Measurements from ENCODE around the gene COPS9. TPM values are rescaled to one million over a fixed set of nuclear protein-coding genes. Genes with fewer than 3 reads are reported as not detected.

The COPS9 gene
- total RNA-seq, 1 donor, result 70.2 TPM

GRCh38 chr2:240183006-240183874 lies 47.1 kb upstream of the COPS9 start:
- no peak overlapping the region for H3K27ac ChIP-seq (ENCODE audit: low read depth, low read length)
- no peaks in the 10 kb centered on the region for H3K9me3 ChIP-seq (ENCODE audit: low read depth, low read length)
- no peak for TF ChIP-seq CTCF (IDR thresholded peaks at IDR 0.05; ENCODE audit: extremely low read depth, low read depth, low read length)
- no peak overlapping the region for H3K4me2 ChIP-seq (ENCODE audit: insufficient read depth, low read length)
- peaks cover 33% of the 10 kb centered on the region for H3K27me3 ChIP-seq (ENCODE audit: insufficient read depth, low read length)
- DNase-seq (ENCODE audit: insufficient read length, low spot score, missing footprints), result no peak
- H3K4me3 ChIP-seq (ENCODE audit: insufficient read depth, low read length), result no peak overlapping the region
- no peak overlapping the region for H2AFZ ChIP-seq (ENCODE audit: low read length)
- H3K36me3 ChIP-seq (ENCODE audit: insufficient read depth, low read length), result no peaks in the 10 kb centered on the region
- no peaks in the 10 kb centered on the region for H3K79me2 ChIP-seq (ENCODE audit: insufficient read depth, low read length)
- H3K4me1 ChIP-seq (ENCODE audit: insufficient read depth, low read length), result no peaks in the 10 kb centered on the region
- no peaks in the 10 kb centered on the region for H4K20me1 ChIP-seq (ENCODE audit: insufficient read depth, low read length)

GRCh38 chr2:240182476-240182875 lies 46.4 kb upstream of the COPS9 start:
- no peaks in the 10 kb centered on the region for H3K79me2 ChIP-seq (ENCODE audit: insufficient read depth, low read length)
- H3K27me3 ChIP-seq (ENCODE audit: insufficient read depth, low read length), result peaks cover 37% of the 10 kb centered on the region
- H3K36me3 ChIP-seq (ENCODE audit: insufficient read depth, low read length), result no peaks in the 10 kb centered on the region
- no peak for DNase-seq (ENCODE audit: insufficient read length, low spot score, missing footprints)
- no peak overlapping the region for H3K4me3 ChIP-seq (ENCODE audit: insufficient read depth, low read length)
- no peak for TF ChIP-seq CTCF (IDR thresholded peaks at IDR 0.05; ENCODE audit: extremely low read depth, low read depth, low read length)
- no peaks in the 10 kb centered on the region for H4K20me1 ChIP-seq (ENCODE audit: insufficient read depth, low read length)
- H3K4me2 ChIP-seq (ENCODE audit: insufficient read depth, low read length), result no peak overlapping the region
- H2AFZ ChIP-seq (ENCODE audit: low read length), result no peak overlapping the region
- H3K27ac ChIP-seq (ENCODE audit: low read depth, low read length), result no peak overlapping the region
- no peaks in the 10 kb centered on the region for H3K4me1 ChIP-seq (ENCODE audit: insufficient read depth, low read length)
- H3K9me3 ChIP-seq (ENCODE audit: low read depth, low read length), result no peaks in the 10 kb centered on the region

- no peak for TF ChIP-seq CTCF (IDR thresholded peaks at IDR 0.05; ENCODE audit: extremely low read depth, low read depth, low read length)
- Histone ChIP-seq H3K36me3 (ENCODE audit: insufficient read depth, low read length) (no peaks in the 10 kb centered on the region), H3K4me2 (ENCODE audit: insufficient read depth, low read length) (no peak overlapping the region), H3K4me3 (ENCODE audit: insufficient read depth, low read length) (no peak overlapping the region), H4K20me1 (ENCODE audit: insufficient read depth, low read length) (no peaks in the 10 kb centered on the region), H3K9me3 (ENCODE audit: low read depth, low read length) (no peaks in the 10 kb centered on the region), H3K27ac (ENCODE audit: low read depth, low read length) (no peak overlapping the region), H2AFZ (ENCODE audit: low read length) (no peak overlapping the region), H3K27me3 (ENCODE audit: insufficient read depth, low read length) (peaks cover 38% of the 10 kb centered on the region), H3K4me1 (ENCODE audit: insufficient read depth, low read length) (no peaks in the 10 kb centered on the region), H3K79me2 (ENCODE audit: insufficient read depth, low read length) (no peaks in the 10 kb centered on the region)
- no peak for DNase-seq (ENCODE audit: insufficient read length, low spot score, missing footprints)
Observed at GRCh38 chr2:240182001-240182400, 45.9 kb upstream of the COPS9 start.

- DNase-seq (ENCODE audit: insufficient read length, low spot score, missing footprints), result no peak
- no peaks in the 10 kb centered on the region for H3K36me3 ChIP-seq (ENCODE audit: insufficient read depth, low read length)
- no peaks in the 10 kb centered on the region for H4K20me1 ChIP-seq (ENCODE audit: insufficient read depth, low read length)
- H3K4me1 ChIP-seq (ENCODE audit: insufficient read depth, low read length), result no peaks in the 10 kb centered on the region
- H3K79me2 ChIP-seq (ENCODE audit: insufficient read depth, low read length), result no peaks in the 10 kb centered on the region
- no peak overlapping the region for H2AFZ ChIP-seq (ENCODE audit: low read length)
- peaks cover 50% of the 10 kb centered on the region for H3K27me3 ChIP-seq (ENCODE audit: insufficient read depth, low read length)
- H3K4me3 ChIP-seq (ENCODE audit: insufficient read depth, low read length), result no peak overlapping the region
- H3K27ac ChIP-seq (ENCODE audit: low read depth, low read length), result no peak overlapping the region
- H3K4me2 ChIP-seq (ENCODE audit: insufficient read depth, low read length), result no peak overlapping the region
- TF ChIP-seq CTCF (IDR thresholded peaks at IDR 0.05; ENCODE audit: extremely low read depth, low read depth, low read length), result no peak
- no peaks in the 10 kb centered on the region for H3K9me3 ChIP-seq (ENCODE audit: low read depth, low read length)
Observed at GRCh38 chr2:240179941-240180666, 44.0 kb upstream of the COPS9 start.

Measured in osteoblast (primary cell).